Spinal cord (tissue), 10 donors: ENCODE results near the gene TXLNA. TPM values are rescaled to one million over a fixed set of nuclear protein-coding genes. Genes with fewer than 3 reads are reported as not detected.

Experiments
- DNase-seq, 6 donors: peaks; one replicate each; pipeline versions ENCODE4 v3.0.0 to v3.0.0-alpha.2; 2013 to 2015; ENCODE audit warnings: low spot score in 6 of 6, low read depth in 4 of 6
- H3K27ac ChIP-seq: one replicate; pipeline ENCODE4 v1.5.1; 2013; ENCODE audit warnings: low read depth, low read length, control low read depth
- H3K27me3 ChIP-seq: one replicate; pipeline ENCODE4 v1.6.1; 2013; ENCODE audit warnings: low read length; ENCODE audit not compliant: control insufficient read depth, insufficient read depth
- H3K36me3 ChIP-seq: one replicate; pipeline ENCODE4 v1.6.1; 2013; ENCODE audit warnings: low read length; ENCODE audit not compliant: control insufficient read depth, insufficient read depth
- H3K4me1 ChIP-seq: one replicate; pipeline ENCODE4 v1.6.1; 2013; ENCODE audit warnings: low read length; ENCODE audit not compliant: control insufficient read depth, insufficient read depth
- H3K4me3 ChIP-seq: one replicate; pipeline ENCODE4 v1.5.1; 2013; ENCODE audit warnings: low read depth, low read length, control low read depth
- H3K9me3 ChIP-seq: one replicate; pipeline ENCODE4 v1.6.1; 2013; ENCODE audit warnings: low read length; ENCODE audit not compliant: control insufficient read depth, insufficient read depth
- WGBS: methylation state at CpG from one replicate; pipeline ENCODE4 v1.1.5; 2013; ENCODE audit warnings: missing lambda C conversion rate; ENCODE audit not compliant: insufficient coverage; 5-methylcytosine and 5-hydroxymethylcytosine counted together
- polyA plus RNA-seq, 2 donors: library from polyadenylated mRNA; unstranded; fragments of 120-200 nt; gene quantifications; one replicate each; pipeline ENCODE4 v1.2.1, GENCODE V29; 2013; ENCODE audit not compliant: insufficient read length in 2 of 2
- total RNA-seq, 2 donors: library from RNA; depleted of rRNA in 1 of 2; stranded (reverse); fragments of 120-200 nt in 1 of 2; fragments of >200 nt in 1 of 2; gene quantifications; one replicate each; pipeline versions ENCODE4 v1.2.3 to v1.2.4, GENCODE V29; 2013 to 2014
- donor health status: healthy.

TXLNA gene
- total and polyA plus RNA-seq, 4 donors = 29.3 to 52.0 (median 33.2) TPM

GRCh38 chr1:32195972-32196823 lies 16.7 kb downstream of the TXLNA start:
- Histone ChIP-seq H3K27me3 (no peaks in the 10 kb centered on the region), H3K36me3 (peaks cover 67% of the 10 kb centered on the region), H3K27ac (no peak overlapping the region), H3K9me3 (no peaks in the 10 kb centered on the region), H3K4me3 (no peak overlapping the region), H3K4me1 (peaks cover 33% of the 10 kb centered on the region)
- DNase-seq = no peak

- Histone ChIP-seq H3K4me1 (peaks cover 42% of the 10 kb centered on the region), H3K27me3 (no peaks in the 10 kb centered on the region), H3K27ac (no peak overlapping the region), H3K9me3 (no peaks in the 10 kb centered on the region), H3K36me3 (peaks cover 62% of the 10 kb centered on the region), H3K4me3 (no peak overlapping the region)
- 86% methylated on average over 1 of the region's 1 CpG for WGBS
- DNase-seq = no peak
Measured at GRCh38 chr1:32197074-32197473, 17.6 kb downstream of the TXLNA start.

- H3K27me3 ChIP-seq = no peaks in the 10 kb centered on the region
- DNase-seq = no peak
- no peak overlapping the region for H3K27ac ChIP-seq
- H3K4me3 ChIP-seq = no peak overlapping the region
- no peaks in the 10 kb centered on the region for H3K9me3 ChIP-seq
- H3K4me1 ChIP-seq = peaks cover 43% of the 10 kb centered on the region
- H3K36me3 ChIP-seq = peaks cover 60% of the 10 kb centered on the region
- 58% methylated on average over 5 of the region's 6 CpGs for WGBS
Measured at GRCh38 chr1:32197837-32198236, 18.4 kb downstream of the TXLNA start.

- H3K27me3 ChIP-seq = no peaks in the 10 kb centered on the region
- H3K36me3 ChIP-seq = peaks cover 58% of the 10 kb centered on the region
- H3K4me1 ChIP-seq = peaks cover 43% of the 10 kb centered on the region
- no peak for DNase-seq
- no peak overlapping the region for H3K4me3 ChIP-seq
- no peak overlapping the region for H3K27ac ChIP-seq
- no peaks in the 10 kb centered on the region for H3K9me3 ChIP-seq
- WGBS = 90% methylated on average over 3 of the region's 3 CpGs
Measured at GRCh38 chr1:32198237-32199042, 19.0 kb downstream of the TXLNA start.

GRCh38 chr1:32199043-32199716 lies 19.7 kb downstream of the TXLNA start:
- 60% methylated on average over 2 of the region's 4 CpGs for WGBS
- Histone ChIP-seq H3K9me3 (no peaks in the 10 kb centered on the region), H3K4me3 (peak overlapping the region; percentile 4), H3K36me3 (peaks cover 58% of the 10 kb centered on the region), H3K4me1 (peaks cover 43% of the 10 kb centered on the region), H3K27me3 (no peaks in the 10 kb centered on the region), H3K27ac (peak overlapping the region; percentile 96)
- no peak for DNase-seq

- DNase-seq = peak in 1 of 6 donors; percentile 58
- WGBS = 33% methylated on average over 3 of the region's 6 CpGs
- no peaks in the 10 kb centered on the region for H3K27me3 ChIP-seq
- H3K4me3 ChIP-seq = peak overlapping the region; percentile 64
- H3K36me3 ChIP-seq = peaks cover 57% of the 10 kb centered on the region
- H3K4me1 ChIP-seq = peaks cover 44% of the 10 kb centered on the region
- H3K9me3 ChIP-seq = no peaks in the 10 kb centered on the region
- peak overlapping the region; percentile 96 for H3K27ac ChIP-seq
Measured at GRCh38 chr1:32199717-32200072, 20.2 kb downstream of the TXLNA start.

- Histone ChIP-seq H3K27ac (peak within 1 kb of the TSS; percentile 96), H3K4me1 (peaks cover 52% of the 10 kb centered on the region), H3K27me3 (no peaks in the 10 kb centered on the region), H3K9me3 (no peaks in the 10 kb centered on the region), H3K36me3 (peaks cover 54% of the 10 kb centered on the region), H3K4me3 (peak within 1 kb of the TSS; percentile 64)
- 0% methylated on average over 22 of the region's 34 CpGs for WGBS
- DNase-seq = peak in 5 of 6 donors; percentile 68 to 96 (median 77)
Measured at GRCh38 chr1:32200226-32201010, 20.9 kb downstream of the TXLNA start, which contains the start of gene CCDC28B. Gene CCDC28B, plus strand, starts transcription at chr1:32200595. Its CDS starts 1,341 bp downstream, at chr1:32201936.

GRCh38 chr1:32201011-32201855 lies 21.8 kb downstream of the TXLNA start:
- 3% methylated on average over 14 of the region's 26 CpGs for WGBS
- H3K4me3 ChIP-seq = peak overlapping the region; percentile 64
- peak overlapping the region; percentile 96 for H3K27ac ChIP-seq
- H3K4me1 ChIP-seq = peaks cover 59% of the 10 kb centered on the region
- no peaks in the 10 kb centered on the region for H3K9me3 ChIP-seq
- peaks cover 49% of the 10 kb centered on the region for H3K36me3 ChIP-seq
- H3K27me3 ChIP-seq = no peaks in the 10 kb centered on the region
- peak in 3 of 6 donors; percentile 32 to 84 (median 75) for DNase-seq
